LoVo (cell line): Measurements from ENCODE around the gene B4GALNT4.
"Not testable (repeated sequence)": the region's sequence is repeated elsewhere in the genome, so short reads cannot be mapped to it uniquely, and the experiment has no call there.

ENCODE experiments used
- DNase-seq: peaks from one replicate; pipeline ENCODE4 v3.0.0-alpha.2; 2016; ENCODE audit warnings: low spot score

B4GALNT4 gene

DNA sequence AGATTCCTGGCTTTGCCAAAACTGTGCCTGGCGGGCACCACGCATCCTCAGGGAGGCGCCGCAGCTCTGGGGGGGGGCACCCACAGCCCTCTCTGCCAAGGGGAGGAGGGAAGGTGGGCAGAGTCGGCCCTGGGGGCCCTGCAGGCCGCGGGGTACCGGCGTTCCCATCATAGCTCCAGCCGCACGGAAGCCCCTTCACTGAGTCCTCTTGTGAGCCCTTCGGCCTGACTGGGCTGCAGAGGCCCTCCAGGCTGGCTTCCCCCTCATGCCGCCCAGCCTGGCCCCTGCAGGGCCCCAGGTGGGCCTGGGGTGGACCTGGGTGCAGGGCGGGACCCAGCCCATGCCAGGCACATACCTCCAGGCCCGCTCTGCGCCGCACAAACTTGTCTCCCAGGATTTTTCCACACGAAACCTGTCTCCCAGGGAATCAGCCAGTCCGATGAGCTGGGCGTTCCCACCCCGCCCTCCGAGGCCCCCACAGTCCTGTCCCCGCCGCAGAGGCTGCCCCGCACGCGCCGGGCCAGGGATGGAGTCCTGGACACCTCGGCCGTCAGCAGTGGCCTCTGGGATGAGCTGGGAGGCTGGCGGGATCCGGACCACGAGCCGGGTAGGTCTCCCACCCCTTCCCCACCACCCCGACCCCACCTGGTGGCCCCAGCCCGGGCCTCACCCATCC, 22.9 kb downstream of the B4GALNT4 start:
- no peak for DNase-seq

GRCh38 chr11:393219-394033, 24.1 kb downstream of the B4GALNT4 start:
- DNase-seq: peak; percentile 83

DNA sequence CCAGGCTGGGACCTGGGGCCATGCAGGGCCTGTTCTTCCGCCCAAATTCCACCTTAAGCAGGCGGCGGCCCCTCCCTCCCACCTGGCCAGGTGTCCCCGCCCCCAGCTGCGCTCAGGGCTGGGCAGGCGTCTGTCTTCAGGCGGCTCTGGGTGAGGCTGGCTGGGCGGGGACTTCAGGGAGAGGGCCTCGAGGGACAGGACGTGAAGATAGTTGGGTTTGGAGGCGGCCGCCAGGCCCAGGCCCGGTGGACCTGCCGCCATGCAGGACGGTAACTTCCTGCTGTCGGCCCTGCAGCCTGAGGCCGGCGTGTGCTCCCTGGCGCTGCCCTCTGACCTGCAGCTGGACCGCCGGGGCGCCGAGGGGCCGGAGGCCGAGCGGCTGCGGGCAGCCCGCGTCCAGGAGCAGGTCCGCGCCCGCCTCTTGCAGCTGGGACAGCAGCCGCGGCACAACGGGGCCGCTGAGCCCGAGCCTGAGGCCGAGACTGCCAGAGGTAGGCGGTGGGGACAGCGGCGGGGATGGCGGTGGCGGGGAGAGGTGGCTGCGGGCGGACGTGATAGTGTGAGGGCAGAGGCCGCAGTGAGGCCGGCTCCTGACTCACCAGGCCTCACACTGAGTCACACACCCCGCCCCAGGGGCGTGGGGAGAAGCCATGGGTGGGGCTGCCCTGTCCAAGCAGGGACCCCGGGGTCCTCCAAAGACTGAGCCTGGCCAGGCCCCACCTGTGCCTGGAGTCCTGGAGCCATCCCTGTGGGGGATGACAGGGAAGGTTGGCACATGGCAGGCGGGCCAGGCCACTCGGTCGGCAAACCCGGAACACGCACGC, 24.9 kb downstream of the B4GALNT4 start, which contains the start of gene PKP3:
Gene PKP3, plus strand, starts transcription at position 176 of the 824 bp plus-strand sequence. Its CDS starts 84 bp downstream, at position 260.
- peak; percentile 91 for DNase-seq

- no peak for DNase-seq
Observed at GRCh38 chr11:394858-395655, 25.8 kb downstream of the B4GALNT4 start.

DNA sequence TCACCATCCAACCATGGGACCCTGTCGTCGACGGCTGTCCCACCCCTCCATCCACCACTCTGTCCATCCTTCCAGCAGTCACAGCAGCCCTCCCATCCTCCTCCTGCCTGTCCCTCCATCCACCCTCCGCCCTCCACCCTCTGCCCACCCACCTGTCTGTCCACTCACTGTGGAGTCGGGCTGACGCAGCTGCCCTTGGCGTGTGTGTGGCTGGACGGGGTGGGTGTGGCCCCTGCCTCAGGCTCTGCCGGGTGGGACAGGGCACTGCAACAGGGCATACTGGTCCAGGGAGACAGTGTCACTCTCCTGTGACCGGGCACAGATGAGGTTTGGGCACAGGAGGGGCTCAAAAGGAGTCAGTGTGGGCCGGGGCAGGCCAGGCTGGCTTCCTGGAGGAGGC, 26.6 kb downstream of the B4GALNT4 start:
- no peak for DNase-seq

- no peak for DNase-seq
Observed at GRCh38 chr11:396511-396947, 27.2 kb downstream of the B4GALNT4 start.

DNA sequence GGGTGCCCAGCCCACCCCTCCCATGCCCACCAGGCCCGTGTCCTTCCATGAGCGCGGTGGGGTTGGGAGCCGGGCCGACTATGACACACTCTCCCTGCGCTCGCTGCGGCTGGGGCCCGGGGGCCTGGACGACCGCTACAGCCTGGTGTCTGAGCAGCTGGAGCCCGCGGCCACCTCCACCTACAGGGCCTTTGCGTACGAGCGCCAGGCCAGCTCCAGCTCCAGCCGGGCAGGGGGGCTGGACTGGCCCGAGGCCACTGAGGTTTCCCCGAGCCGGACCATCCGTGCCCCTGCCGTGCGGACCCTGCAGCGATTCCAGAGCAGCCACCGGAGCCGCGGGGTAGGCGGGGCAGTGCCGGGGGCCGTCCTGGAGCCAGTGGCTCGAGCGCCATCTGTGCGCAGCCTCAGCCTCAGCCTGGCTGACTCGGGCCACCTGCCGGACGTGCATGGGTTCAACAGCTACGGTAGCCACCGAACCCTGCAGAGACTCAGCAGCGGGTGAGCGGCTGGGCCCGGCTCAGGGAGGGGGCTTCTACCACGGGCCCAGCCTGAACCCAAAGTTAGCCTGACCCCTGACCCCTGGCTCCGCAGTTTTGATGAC, 27.7 kb downstream of the B4GALNT4 start:
- no peak for DNase-seq

DNA sequence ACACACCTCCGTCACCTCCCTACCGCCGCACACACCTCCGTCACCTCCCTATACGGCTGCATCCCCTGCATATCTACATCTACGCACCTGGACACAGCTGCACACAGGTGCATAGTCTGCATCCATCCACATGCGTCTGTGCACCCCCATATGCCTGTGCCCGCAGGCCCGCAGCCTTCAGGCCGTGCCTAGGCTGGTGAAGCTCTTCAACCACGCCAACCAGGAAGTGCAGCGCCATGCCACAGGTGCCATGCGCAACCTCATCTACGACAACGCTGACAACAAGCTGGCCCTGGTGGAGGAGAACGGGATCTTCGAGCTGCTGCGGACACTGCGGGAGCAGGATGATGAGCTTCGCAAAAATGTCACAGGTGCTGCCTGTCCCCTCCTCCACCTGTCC, 29.5 kb downstream of the B4GALNT4 start:
- no peak for DNase-seq

DNA sequence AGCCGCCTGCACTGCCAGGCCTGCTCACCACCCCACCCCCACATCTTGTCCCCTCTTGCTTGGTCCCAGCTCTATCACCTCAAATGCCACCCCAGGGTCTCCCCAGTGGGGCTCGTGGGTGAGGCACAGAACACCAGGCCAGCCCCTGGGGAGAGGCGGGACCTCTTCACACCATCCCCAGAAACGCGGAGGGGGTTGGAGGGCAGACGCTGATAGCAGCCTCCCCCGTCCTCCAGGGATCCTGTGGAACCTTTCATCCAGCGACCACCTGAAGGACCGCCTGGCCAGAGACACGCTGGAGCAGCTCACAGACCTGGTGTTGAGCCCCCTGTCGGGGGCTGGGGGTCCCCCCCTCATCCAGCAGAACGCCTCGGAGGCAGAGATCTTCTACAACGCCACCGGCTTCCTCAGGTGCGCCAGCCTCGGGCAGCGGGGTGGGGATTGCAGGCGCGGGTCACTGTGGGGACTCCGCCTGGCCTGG, 30.5 kb downstream of the B4GALNT4 start:
- no peak for DNase-seq

GRCh38 chr11:400241-400689, 31.0 kb downstream of the B4GALNT4 start:
- DNase-seq: no peak

- DNase-seq: not testable (repeated sequence)
Observed at GRCh38 chr11:401196-401595, 31.9 kb downstream of the B4GALNT4 start.

DNA sequence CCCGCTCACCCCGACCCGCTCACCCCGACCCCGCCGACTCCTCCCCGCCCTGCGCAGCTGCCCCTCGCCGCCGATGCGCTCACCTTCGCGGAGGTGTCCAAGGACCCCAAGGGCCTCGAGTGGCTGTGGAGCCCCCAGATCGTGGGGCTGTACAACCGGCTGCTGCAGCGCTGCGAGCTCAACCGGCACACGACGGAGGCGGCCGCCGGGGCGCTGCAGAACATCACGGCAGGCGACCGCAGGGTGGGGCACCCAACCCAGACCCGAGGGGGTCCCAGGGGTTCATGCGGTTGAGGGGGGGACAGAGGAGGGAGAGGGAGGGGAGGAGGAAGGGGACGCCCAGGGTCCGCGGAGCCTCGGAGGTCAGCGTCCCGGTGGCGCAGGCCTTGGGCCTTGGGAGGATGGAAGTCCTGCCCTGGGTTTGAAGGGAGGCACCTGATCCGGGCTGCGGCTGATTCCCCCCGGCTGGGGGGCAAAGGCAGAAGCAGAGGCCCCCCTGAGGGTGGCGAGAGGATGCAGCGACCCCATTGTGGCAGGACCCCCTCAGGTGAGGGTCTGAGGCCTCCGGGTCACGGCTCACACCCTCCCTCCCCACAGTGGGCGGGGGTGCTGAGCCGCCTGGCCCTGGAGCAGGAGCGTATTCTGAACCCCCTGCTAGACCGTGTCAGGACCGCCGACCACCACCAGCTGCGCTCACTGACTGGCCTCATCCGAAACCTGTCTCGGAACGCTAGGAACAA, 33.9 kb downstream of the B4GALNT4 start:
- DNase-seq: no peak

- DNase-seq: no peak
Observed at GRCh38 chr11:403761-404431, 34.6 kb downstream of the B4GALNT4 start.

GRCh38 chr11:404551-405264, 35.4 kb downstream of the B4GALNT4 start:
- DNase-seq: no peak

DNA sequence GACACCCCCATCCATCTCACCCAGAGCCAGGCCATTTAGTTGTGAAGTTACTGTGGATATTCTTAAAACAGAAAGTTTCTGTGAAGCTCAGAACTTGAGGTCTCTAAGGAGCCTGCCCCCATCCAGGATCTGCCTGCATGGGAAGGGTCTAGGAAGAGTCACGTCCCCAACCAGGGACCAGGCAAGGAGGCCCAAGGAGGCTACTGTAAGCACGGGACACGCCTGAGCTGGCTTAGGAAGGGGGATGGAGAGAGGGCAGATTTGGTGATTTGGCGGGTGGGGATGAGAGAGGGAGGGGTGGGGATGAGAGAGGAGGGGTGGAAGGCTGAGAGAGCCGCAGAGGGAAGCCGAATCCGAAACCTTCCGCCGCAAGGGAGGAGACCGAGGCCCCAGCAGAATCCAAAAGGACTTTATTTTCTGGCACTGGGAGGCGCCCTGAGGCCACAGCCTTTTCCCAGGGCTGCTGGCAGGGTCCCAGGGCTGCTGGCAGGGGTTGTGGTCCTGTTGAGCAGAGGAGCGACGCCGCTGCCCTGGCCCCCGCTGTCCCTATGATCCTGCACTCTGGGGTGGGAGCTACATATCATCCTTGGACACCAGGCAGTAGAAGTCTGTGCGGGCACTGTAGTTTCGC, 36.1 kb downstream of the B4GALNT4 start:
- DNase-seq: no peak

- no peak for DNase-seq
Observed at GRCh38 chr11:405954-406795, 36.9 kb downstream of the B4GALNT4 start.
